Measurements from ENCODE around the gene PHF13.

Gene PHF13

DNA sequence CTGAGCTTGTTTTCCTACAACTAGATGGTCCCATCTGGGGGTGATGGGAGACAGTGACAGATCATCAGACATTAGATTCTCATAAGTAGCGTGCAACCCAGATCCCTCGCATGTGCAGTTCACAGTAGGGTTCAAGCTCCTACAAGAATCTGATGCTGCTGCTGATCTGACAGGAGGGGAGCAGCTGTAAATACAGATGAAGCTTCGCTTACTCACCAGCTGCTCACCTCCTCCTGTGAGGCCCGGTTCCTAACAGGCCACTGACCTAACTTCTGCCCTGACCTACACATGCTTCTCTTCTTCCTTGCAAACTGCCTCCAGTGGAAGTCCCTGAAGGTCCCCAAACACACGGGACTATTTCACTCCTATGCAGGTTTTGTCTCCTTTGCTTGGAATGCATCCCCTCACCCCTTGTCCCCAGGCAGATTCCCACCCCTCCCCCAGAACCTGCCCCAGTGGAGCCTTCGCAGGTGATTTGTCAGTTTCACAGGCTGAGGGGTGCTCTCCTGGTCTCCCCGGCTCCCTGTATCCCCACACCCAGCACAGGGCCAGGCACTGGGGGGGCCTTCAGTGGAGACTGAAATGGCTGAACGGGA, 39.4 kb upstream of the PHF13 start:
- POLR2A ChIA-PET: interaction anchor here (1.2 kb wide), 1 partner anchor 19 kb away, joined by 3 read pairs; the partner anchor contains the start of gene TAS1R1
- CTCF ChIA-PET: interaction anchor here (2.4 kb wide), 1 partner anchor 20 kb away, joined by 10 read pairs; the partner anchor contains the start of genes NOL9 and TAS1R1
- TF ChIP-seq CTCF (IDR thresholded peaks at IDR 0.05; ENCODE audit: insufficient read depth, low read length, missing control alignments): no peak

GRCh38 chr1:6574818-6575217, 38.7 kb upstream of the PHF13 start:
- TF ChIP-seq CTCF (IDR thresholded peaks at IDR 0.05; ENCODE audit: insufficient read depth, low read length, missing control alignments): no peak
- DNase-seq (ENCODE audit: low read depth, low spot score): no peak
- no peak overlapping the region for H3K4me3 ChIP-seq (ENCODE audit: low read depth, low read length)
- POLR2A ChIA-PET: no interaction called here
- CTCF ChIA-PET: interaction anchor here (9.5 kb wide), 1 partner anchor 21 kb away, joined by 68 read pairs; the partner anchor contains the start of genes NOL9 and TAS1R1

More for the DNA sequence above, 39.4 kb upstream of the PHF13 start:
- H3K4me3 ChIP-seq (ENCODE audit: low read depth, low read length): no peak overlapping the region
- no peak for DNase-seq (ENCODE audit: low read depth, low spot score)

DNA sequence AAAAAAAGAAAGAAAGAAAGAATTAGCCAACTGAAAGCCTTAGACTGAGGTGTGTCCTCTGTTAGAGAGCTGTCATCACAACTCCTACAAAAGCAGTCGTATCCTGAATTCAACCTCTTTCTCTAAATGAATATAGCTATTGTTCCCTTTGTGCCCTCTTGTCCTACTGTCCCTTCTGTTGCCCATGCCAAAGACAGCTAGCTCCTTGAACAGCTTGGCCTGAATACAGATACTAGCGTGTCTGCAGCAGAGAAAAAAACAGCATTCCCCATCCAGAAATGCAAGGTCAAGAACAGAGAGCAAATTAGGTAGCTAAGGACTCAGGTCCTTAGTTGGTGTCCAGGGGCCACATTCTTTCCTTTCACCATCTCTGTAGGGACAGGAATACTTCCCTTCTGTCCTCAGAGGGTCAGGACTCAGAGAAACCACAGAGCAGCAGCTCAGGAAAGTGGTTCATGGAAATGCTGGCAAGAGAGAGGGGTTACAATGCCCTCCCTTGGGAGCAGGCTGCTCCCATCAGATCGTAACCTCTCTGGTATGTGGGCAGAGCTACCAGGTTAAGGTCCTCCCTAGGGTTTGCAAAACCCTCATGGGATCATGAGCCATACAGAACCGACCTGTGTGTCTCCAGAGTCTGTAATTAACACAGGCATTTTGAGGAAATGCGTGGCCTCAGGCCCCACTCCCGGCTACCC, 35.6 kb upstream of the PHF13 start:
- DNase-seq (ENCODE audit: low read depth, low spot score): no peak
- TF ChIP-seq CTCF (IDR thresholded peaks at IDR 0.05; ENCODE audit: insufficient read depth, low read length, missing control alignments): no peak
- H3K4me3 ChIP-seq (ENCODE audit: low read depth, low read length): no peak overlapping the region
- POLR2A ChIA-PET: interaction anchor here (0.5 kb wide), 1 partner anchor 24 kb away, joined by 3 read pairs; the partner anchor contains the start of gene NOL9
- CTCF ChIA-PET: interaction anchor here (1.1 to 9.5 kb wide), 3 partner anchors 18 to 90 kb away, joined by 3 to 68 read pairs (median 40); partner anchors contain the start of genes NOL9, PLEKHG5 and TAS1R1

DNA sequence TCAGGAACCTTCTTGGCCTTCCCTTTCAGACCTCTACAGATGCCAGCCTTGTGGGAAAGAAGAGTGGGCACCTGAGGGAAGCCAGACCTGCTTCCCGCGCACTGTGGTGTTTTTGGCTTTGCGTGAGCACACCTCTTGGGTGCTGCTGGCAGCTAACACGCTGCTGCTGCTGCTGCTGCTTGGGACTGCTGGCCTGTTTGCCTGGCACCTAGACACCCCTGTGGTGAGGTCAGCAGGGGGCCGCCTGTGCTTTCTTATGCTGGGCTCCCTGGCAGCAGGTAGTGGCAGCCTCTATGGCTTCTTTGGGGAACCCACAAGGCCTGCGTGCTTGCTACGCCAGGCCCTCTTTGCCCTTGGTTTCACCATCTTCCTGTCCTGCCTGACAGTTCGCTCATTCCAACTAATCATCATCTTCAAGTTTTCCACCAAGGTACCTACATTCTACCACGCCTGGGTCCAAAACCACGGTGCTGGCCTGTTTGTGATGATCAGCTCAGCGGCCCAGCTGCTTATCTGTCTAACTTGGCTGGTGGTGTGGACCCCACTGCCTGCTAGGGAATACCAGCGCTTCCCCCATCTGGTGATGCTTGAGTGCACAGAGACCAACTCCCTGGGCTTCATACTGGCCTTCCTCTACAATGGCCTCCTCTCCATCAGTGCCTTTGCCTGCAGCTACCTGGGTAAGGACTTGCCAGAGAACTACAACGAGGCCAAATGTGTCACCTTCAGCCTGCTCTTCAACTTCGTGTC, 34.7 kb upstream of the PHF13 start:
- no peak for TF ChIP-seq CTCF (IDR thresholded peaks at IDR 0.05; ENCODE audit: insufficient read depth, low read length, missing control alignments)
- no peak overlapping the region; the same call in 1 of the 2 replicates for H3K4me3 ChIP-seq (ENCODE audit: low read depth, low read length)
- ChIA-PET POLR2A (no interaction called here), CTCF (interaction anchor here (6.9 to 9.5 kb wide), 2 partner anchors 25 to 90 kb away, joined by 40 to 68 read pairs; partner anchors contain the start of genes NOL9, PLEKHG5 and TAS1R1)
- no peak for DNase-seq (ENCODE audit: low read depth, low spot score)

- H3K4me3 ChIP-seq (ENCODE audit: low read depth, low read length): peak within 1 kb of the TSS; percentile 87
- DNase-seq (ENCODE audit: low read depth, low spot score): peak; percentile 71
- ChIA-PET POLR2A (interaction anchor here (0.6 to 1.2 kb wide), 7 partner anchors 18 to 33 kb away, joined by 3 to 6 read pairs (median 5); partner anchors contain the start of genes KLHL21 and TAS1R1), CTCF (interaction anchor here (1.2 to 9.5 kb wide), 4 partner anchors 26 to 122 kb away, joined by 3 to 68 read pairs (median 22); partner anchors contain the start of genes DNAJC11, NOL9, PLEKHG5 and TAS1R1)
- no peak for TF ChIP-seq CTCF (IDR thresholded peaks at IDR 0.05; ENCODE audit: insufficient read depth, low read length, missing control alignments)
Observed at GRCh38 chr1:6579374-6580118, 34.0 kb upstream of the PHF13 start, which contains the start of gene ZBTB48. TSS of gene ZBTB48 (plus strand) at chr1:6579994. CDS start at chr1:6580610, 616 bp downstream.
